Fibroblast of pulmonary artery (primary cell): ENCODE results near the gene TMEM59.
"Not testable (repeated sequence)": the region's sequence is repeated elsewhere in the genome, so short reads cannot be mapped to it uniquely, and the experiment has no call there.

Experiments
- DNase-seq: peaks from one replicate; pipeline ENCODE4 v3.0.0-alpha.2; 2010; ENCODE audit warnings: low read depth
- H3K4me3 ChIP-seq: replicated peaks from 2 replicates; pipeline ENCODE4 v1.5.1; 2011; ENCODE audit warnings: low read depth, mild to moderate bottlenecking, control low read depth, low read length, moderate library complexity
- TF ChIP-seq, protein P1 (sequence below): IDR thresholded peaks from 2 replicates; pipeline ENCODE4 v1.5.1; 2011; ENCODE audit warnings: mild to moderate bottlenecking, control low read depth, low read length, inconsistent platforms; ENCODE audit errors: missing control alignments

The TMEM59 gene

DNA sequence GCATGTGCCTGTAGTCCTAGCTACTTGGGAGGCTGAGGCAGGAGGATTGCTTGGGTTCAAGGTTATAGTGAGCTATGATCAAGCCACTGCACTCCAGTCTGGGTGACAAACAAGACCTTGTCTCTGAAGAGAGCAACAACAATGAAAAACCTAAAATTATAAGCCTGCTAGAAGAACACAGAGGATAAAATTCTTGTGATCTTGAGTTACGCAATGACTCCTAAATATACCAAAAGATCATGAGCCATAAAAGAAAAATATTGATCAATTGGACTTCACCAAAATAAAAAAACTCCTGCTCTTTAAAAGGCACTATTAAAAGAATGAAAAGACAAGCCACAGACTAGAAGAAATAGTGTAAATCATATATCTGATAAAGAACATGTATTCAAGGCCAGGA lies 57.3 kb downstream of the TMEM59 start:
- TF ChIP-seq, protein P1, sequence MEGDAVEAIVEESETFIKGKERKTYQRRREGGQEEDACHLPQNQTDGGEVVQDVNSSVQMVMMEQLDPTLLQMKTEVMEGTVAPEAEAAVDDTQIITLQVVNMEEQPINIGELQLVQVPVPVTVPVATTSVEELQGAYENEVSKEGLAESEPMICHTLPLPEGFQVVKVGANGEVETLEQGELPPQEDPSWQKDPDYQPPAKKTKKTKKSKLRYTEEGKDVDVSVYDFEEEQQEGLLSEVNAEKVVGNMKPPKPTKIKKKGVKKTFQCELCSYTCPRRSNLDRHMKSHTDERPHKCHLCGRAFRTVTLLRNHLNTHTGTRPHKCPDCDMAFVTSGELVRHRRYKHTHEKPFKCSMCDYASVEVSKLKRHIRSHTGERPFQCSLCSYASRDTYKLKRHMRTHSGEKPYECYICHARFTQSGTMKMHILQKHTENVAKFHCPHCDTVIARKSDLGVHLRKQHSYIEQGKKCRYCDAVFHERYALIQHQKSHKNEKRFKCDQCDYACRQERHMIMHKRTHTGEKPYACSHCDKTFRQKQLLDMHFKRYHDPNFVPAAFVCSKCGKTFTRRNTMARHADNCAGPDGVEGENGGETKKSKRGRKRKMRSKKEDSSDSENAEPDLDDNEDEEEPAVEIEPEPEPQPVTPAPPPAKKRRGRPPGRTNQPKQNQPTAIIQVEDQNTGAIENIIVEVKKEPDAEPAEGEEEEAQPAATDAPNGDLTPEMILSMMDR, result no peak
- DNase-seq, result no peak
- no peak overlapping the region for H3K4me3 ChIP-seq

DNA sequence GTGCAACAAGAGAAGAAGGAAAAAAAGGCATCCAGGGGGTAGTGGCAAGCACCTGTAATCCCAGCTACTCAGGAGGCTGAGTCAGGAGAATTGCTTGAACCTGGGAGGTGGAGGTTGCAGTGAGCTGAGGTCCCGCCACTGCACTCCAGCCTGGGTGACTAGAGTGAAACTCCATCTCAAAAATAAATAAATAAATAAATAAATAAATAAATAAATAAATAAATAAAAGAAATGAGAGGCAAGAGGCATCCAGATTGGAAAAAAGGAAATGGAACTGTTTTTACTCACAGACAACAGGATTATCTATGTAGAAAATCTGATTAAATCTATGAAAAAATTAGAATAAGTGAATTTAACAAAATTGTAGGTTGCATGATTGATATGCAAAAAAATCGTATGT lies 58.5 kb downstream of the TMEM59 start:
- DNase-seq, result not testable (repeated sequence)

DNA sequence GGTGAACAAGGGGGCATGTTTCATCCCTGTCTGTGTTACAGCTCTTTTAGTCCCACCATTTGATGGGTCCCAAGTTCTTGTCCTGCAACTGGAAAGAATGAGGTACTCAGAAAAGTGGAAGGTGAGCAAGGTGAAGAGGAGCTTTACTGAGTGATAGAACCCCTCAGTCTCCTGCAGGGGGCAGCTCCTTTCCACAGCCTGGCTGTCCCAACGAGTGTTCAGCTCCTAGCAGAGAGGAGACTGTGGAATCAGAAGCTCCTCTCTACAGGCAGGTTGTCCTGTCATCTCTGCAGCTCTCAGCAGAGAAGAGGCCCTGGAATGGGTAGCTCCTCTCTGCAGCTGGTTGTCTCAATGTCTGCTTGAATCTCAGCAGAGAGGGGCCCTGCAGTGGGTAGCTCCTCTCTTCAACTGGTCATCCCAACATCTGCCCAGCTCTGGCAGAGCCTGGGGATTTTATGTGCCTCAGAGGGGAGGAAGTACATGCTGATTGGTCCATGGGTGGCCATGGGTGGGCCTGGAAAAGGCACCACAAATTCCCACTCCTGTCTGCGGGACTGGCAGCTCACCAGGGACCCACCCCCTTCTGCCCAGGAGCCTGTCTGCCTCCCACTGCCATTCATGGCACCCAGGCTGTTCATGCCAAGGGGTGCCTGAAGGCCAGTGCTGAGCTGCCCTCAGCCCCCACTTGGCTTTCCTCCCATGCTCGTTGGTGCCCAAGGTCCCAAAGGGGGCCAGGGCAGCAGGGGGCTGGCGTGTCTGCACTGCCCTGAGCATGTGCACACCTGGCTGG lies 60.7 kb downstream of the TMEM59 start:
- TF ChIP-seq, protein P1, result peak; percentile 18
- H3K4me3 ChIP-seq, result no peak overlapping the region
- no peak for DNase-seq

More for the DNA sequence above, 58.5 kb downstream of the TMEM59 start:
- H3K4me3 ChIP-seq, result not testable (repeated sequence)

DNA sequence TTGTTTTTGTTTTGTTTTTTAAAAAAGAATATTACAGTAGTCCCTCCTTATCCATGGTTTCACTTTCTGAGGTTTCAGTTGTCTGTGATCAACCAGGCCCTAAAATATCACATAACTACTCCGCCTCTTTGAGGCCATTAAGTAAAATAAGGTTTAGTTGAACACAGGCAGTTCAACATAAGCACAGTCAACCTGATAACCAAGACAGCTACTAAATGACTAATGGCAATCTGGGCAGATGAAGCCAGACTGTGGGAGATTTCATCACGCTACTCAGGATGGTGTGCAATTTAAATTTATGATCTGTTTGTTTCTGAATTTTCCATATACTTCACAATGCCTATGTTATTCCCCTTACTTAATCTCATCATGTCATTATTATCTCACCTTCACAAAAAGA lies 65.1 kb downstream of the TMEM59 start:
- TF ChIP-seq, protein P1, result no peak
- DNase-seq, result peak; percentile 27
- H3K4me3 ChIP-seq, result no peak overlapping the region

DNA sequence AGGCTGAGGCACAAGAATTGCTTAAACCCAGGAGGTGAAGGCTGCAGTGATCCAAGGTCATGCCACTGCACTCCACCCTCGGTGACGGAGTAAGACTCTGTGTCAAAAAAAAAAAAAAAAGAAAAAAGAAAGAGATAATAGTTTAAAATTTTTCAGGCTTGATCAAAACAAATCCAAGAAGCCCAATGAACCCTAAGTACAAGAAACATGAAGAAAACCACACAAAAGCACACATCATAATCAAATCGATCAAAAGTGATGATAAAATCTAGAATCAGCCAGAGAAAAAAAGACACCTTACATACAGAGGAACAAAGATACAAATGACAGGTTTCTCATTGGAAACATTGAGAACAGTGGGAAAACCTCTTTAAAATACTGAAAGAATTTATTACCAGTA lies 66.5 kb downstream of the TMEM59 start:
- TF ChIP-seq, protein P1, result no peak
- no peak for DNase-seq

DNA sequence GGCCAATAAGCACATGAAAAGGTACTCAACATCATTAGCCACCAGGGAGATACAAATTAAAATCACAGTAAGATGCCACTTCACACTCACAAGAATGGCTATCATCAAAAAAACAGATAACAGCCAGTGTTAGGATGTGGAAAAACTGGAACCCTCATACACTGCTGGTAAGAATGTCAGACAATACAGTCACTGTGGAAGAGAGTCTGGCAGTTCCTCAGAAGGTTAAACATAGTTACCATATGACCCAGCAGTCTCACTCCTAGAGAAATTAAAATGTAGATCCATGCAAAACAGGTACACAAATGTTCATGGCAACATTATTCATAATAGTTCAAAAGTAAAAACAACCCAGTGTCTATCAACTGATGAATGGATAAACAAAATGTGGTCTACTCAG lies 68.3 kb downstream of the TMEM59 start:
- TF ChIP-seq, protein P1, result no peak
- H3K4me3 ChIP-seq, result no peak overlapping the region
- no peak for DNase-seq

More for the DNA sequence above, 66.5 kb downstream of the TMEM59 start:
- H3K4me3 ChIP-seq, result no peak overlapping the region

DNA sequence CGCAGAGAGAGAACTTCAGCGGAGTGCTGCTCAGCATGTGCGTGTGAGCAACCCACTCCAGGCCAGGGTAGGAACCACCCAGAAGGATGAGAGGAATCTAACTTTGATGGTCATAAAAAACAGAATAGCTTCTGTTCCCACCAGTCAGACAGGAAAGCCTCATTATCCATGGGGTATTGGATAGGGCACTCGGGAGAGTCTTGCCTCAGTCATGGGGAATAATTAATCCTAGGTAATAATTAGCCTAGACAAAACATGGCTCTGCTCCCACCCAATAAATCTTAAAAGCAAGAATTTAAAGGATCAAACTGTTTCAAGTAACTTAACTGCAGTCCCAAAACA lies 70.3 kb downstream of the TMEM59 start:
- TF ChIP-seq, protein P1, result no peak
- H3K4me3 ChIP-seq, result peak overlapping the region; percentile 28
- DNase-seq, result no peak
